GM19351 (cell line): ENCODE measurements around the gene TMEM131.
A peak's percentile ranks its signal among the peaks of the same experiment; 100 is the strongest.
"Not testable (repeated sequence)": the region's sequence is repeated elsewhere in the genome, so short reads cannot be mapped to it uniquely, and the experiment has no call there.

ENCODE experiments used
- ATAC-seq: cut with Tn5 transposase; IDR thresholded peaks from one replicate; pipeline ENCODE4 v1.9.1; 2021; ENCODE audit warnings: mild to moderate bottlenecking, moderate library complexity; ENCODE audit not compliant: unreplicated experiment

Gene TMEM131

GRCh38 chr2:97871096-97871780 is 124.5 kb downstream of the TMEM131 start:
- no peak for ATAC-seq

- ATAC-seq, result peak; percentile 99
These were observed 125.3 kb downstream of the TMEM131 start for GRCh38 chr2:97870396-97870843.

- ATAC-seq, result no peak
These were observed 125.9 kb downstream of the TMEM131 start for GRCh38 chr2:97869722-97870346.

DNA sequence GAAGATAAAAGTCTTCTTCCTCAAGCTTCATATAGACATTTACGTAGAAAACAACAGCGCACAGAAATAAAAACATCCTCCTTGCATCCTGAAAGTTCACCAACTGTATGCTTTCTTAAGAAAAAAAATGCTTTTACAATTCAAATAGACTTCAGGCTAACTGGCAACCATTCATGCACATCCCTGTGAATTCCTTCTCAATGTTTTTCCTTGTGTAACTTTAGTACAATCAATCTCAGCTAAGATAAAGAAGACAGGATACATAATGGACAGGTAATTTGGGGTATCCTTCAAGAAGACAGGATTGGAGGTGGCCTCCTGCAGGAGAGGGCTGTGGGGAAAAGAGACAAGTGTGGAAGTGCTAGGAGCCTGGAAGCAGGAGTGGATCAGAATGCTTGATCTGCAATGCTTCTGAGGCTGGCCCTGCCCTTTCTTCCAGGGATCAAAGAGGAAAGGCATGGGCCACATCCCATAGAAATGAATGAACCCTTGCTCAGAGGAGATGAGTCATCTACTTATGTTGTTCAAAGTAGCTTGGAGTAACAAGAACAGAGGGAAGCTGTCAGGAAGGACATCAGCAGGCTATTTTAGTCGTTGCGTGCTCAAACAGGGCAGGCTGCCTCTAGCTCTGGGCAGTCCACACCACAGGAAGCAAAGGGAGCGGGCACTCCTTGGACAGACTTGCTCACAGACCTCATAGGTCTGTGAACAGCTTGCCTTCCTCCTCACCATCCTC is 126.6 kb downstream of the TMEM131 start:
- ATAC-seq, result no peak

DNA sequence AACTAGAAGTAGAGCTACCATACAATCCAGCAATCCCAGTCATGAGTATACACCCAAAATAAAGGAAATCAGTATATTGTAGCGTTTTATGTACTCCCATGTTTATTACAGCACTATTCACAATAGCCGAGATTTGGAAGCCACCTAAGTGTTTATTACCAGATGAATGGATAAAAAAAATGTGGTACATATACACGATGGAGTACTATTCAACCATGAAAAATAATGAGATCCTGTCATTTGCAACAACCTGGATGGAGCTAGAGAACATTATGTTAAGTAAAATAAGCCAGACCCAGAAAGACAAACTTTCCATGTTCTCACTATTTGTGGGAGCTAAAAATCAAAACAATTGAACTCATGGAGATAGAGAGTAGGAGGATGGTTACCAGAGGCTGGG is 131.9 kb downstream of the TMEM131 start:
- ATAC-seq, result no peak

DNA sequence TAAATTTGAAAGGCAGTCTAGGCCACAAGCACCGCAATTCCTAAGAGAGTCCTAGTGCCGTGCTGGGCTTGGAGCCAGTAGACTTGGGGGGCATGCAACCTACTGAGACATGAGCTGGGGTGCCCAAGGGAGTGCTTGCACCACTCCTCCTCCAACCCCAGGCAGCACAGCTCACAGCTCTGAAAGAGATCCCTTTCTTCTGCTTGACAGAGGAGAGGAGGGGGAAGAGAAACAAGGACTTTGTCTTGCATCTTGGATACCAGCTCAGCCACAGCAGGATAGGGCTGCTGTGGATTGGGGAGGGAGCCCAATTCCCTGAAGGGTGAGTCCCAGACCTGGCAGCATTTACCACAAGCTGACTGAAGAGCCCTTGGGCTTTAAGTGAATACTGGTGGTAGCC is 134.6 kb downstream of the TMEM131 start:
- no peak for ATAC-seq

DNA sequence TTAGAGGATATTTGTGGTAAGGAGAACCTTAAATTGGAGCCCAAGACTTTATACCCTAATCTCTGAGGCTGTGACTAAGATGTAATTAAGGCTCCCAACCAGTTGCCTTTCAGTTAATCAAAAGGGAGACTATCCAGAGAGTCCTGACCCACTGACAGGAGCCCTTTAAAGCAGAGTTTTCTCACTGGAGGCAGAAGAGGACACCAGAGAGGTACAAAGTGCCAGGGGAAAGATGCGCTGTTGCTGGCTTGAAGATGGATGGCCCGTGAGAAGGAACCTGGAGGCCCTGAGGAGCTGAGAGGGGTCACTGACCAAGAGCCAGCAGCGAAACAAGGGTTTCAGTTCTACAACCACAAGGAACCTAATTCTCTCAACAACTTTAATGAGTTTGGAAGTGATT is 137.3 kb downstream of the TMEM131 start:
- no peak for ATAC-seq

- no peak for ATAC-seq
These were observed 138.2 kb downstream of the TMEM131 start for GRCh38 chr2:97857553-97857952.

- not testable (repeated sequence) for ATAC-seq
These were observed 142.7 kb downstream of the TMEM131 start for GRCh38 chr2:97853057-97853456.

- ATAC-seq, result no peak
These were observed 144.6 kb downstream of the TMEM131 start for GRCh38 chr2:97851172-97851571.

DNA sequence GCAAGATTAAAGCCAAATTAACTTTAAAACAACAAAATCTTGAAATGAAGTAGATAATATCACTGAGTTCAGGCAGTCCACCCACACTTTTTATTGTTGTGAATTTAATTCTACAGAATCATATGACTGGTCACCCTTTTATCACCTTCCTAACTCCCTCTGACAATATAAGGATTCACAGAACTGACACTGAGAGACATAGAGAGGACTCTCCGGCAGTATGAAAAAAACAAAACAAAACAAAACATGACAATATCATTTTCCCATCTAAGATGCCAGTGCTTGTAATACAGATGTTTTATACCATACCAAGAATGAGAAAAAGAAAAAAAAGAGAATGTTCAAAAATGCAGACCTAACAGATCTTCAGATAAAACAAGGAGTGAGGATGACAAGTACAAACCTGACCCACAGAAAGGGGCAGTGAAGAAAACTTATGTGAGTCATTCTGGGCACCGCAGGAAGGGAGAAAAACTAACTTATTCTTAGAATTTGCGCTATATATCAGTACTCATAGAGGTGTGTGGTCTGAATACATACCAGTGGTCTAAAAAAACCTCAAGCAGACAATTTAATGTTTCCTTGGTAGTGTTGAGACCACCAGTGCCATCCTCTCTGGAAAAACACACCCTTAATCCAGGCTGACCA is 145.7 kb downstream of the TMEM131 start:
- no peak for ATAC-seq

DNA sequence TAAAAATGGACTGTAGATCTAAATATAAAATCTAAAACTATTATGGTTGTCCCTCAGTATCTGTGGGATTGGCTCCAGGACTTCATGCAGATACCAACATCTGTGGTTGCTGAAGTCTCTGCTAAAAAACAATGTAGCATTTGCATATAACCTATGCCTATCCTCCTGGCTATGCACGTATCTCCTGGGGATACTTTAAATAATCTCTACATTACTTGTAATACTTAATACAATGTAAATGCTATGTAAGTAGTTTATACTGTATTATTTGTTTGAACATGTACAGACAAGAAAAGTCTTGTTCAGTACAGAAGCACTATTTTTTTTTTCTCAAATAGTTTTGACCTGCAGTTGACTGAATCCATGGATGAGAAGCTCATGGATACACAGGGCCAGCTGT is 147.4 kb downstream of the TMEM131 start:
- no peak for ATAC-seq

GRCh38 chr2:97846716-97847115 is 149.0 kb downstream of the TMEM131 start:
- ATAC-seq, result not testable (repeated sequence)

GRCh38 chr2:97845818-97846217 is 149.9 kb downstream of the TMEM131 start:
- no peak for ATAC-seq

DNA sequence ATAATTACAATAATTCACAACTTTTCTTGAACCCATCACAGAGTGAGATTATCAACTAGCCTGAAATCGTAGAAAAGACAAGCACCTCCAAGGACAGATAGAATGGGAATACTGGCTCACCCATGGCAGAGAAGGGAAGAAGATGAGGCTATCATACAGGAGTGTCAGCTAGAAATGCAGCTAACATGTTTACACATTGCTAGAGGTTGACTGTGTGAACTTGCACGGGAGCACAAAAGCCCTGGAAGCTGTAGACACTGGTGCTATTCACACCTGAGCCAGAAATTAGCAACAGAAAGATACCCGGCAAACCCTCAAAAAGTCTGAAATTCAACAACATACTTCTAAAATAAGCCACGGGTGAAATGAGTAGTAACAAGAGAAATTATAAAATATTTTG is 150.6 kb downstream of the TMEM131 start:
- no peak for ATAC-seq

- ATAC-seq, result no peak
These were observed 151.4 kb downstream of the TMEM131 start for GRCh38 chr2:97844311-97844859.

DNA sequence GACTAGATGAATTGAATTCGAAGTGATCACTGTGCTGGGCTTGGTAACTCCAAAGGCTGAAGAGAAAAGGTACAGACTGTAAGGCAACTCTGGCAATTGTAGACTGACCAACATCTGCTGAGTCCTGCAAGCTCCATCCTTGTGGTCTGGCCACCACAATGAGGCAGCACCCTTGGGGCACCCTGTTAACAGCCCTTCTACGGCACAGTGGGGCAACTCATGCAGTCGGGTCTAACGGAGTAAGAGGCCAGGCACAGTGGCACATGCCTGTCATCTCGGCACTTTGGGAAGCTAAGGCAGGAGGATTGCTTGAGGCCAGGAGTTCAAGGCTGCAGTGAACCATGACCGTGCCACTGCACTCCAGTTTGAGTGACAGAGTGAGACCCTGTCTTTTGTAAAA is 155.6 kb downstream of the TMEM131 start:
- ATAC-seq, result no peak

GRCh38 chr2:97834610-97835009 is 161.1 kb downstream of the TMEM131 start:
- ATAC-seq, result no peak

- no peak for ATAC-seq
These were observed 164.6 kb downstream of the TMEM131 start for GRCh38 chr2:97831121-97831520.

DNA sequence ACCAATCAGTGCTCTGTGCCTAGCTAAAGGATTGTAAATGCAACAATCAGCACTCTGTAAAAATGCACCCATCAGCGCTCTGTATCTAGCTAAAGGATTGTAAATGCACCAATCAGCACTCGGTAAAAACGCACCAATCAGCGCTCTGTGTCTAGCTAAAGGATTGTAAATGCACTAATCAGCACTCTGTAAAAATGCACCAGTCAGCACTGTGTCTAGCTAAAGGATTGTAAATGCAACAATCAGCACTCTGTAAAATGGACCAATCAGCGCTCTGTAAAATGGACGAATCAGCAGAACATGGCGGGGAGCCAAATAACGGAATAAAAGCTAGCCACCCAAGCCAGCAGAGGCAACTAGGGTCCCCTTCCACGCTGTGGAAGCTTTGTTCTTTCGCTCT is 166.5 kb downstream of the TMEM131 start:
- not testable (repeated sequence) for ATAC-seq

GRCh38 chr2:97827013-97827412 is 168.7 kb downstream of the TMEM131 start:
- ATAC-seq, result not testable (repeated sequence)
